Caco-2 (cell line): Measurements from ENCODE around the gene JSRP1. TPM values are rescaled to one million over a fixed set of nuclear protein-coding genes. Genes with fewer than 3 reads are reported as not detected.

ENCODE experiments used
- BruUV-seq: library from RNA; stranded (reverse); fragments of 400-500 nt; replicated peaks from 2 replicates; lab custom pipeline; 2021; lab: Mats Ljungman, UMichigan
- CTCF ChIA-PET: fragments of 300-600 bp; sonication (Branson Sonifier 250); formaldehyde crosslinking; loops from one replicate; lab custom pipeline; 2022; ENCODE audit warnings: antibody characterized with exemption; lab: Charles Lee
- POLR2A ChIA-PET: fragments of 300-600 bp; sonication (Branson Sonifier 250); formaldehyde crosslinking; loops from one replicate; lab custom pipeline; 2022; ENCODE audit warnings: antibody characterized with exemption; lab: Charles Lee
- DNase-seq, 2 experiments: peaks; one replicate each; pipeline versions ENCODE4 v3.0.0 to v3.0.0-alpha.2; 2020 to 2022
- H3K27me3 ChIP-seq: replicated peaks from 2 replicates; pipeline ENCODE4 v1.6.0; 2011; ENCODE audit warnings: low read length; ENCODE audit not compliant: control insufficient read depth, insufficient read depth
- H3K36me3 ChIP-seq: 2 replicates; pipeline ENCODE4 v1.5.1; 2011; ENCODE audit warnings: low read length; ENCODE audit not compliant: control insufficient read depth, insufficient read depth
- H3K4me1 ChIP-seq: fragments of 250-450 bp; sonication (Bioruptor Pico); 2 replicates; pipeline ENCODE4 v1.5.1; 2020; ENCODE audit warnings: mild to moderate bottlenecking
- H3K4me3 ChIP-seq: 2 replicates; pipeline ENCODE4 v1.5.1; 2011; ENCODE audit warnings: low read depth, mild to moderate bottlenecking, control low read depth, low read length
- H3K9me3 ChIP-seq: fragments of 250-450 bp; sonication (Bioruptor Pico); 2 replicates; pipeline ENCODE4 v1.5.1; 2020; ENCODE audit warnings: mild to moderate bottlenecking, moderate library complexity
- H3K27ac Mint-ChIP-seq: one replicate; pipeline ENCODE4 v1.8.0; 2022; ENCODE audit warnings: mixed read lengths; ENCODE audit not compliant: unreplicated experiment
- H3K27me3 Mint-ChIP-seq: one replicate; pipeline ENCODE4 v1.8.0; 2022; ENCODE audit warnings: mixed read lengths; ENCODE audit not compliant: insufficient read depth, unreplicated experiment
- H3K36me3 Mint-ChIP-seq: one replicate; pipeline ENCODE4 v1.8.0; 2022; ENCODE audit warnings: mild to moderate bottlenecking, mixed read lengths; ENCODE audit not compliant: insufficient read depth, unreplicated experiment
- H3K4me1 Mint-ChIP-seq: one replicate; pipeline ENCODE4 v1.8.0; 2022; ENCODE audit warnings: low read depth, mixed read lengths; ENCODE audit not compliant: unreplicated experiment
- H3K4me3 Mint-ChIP-seq: one replicate; pipeline ENCODE4 v1.8.0; 2022; ENCODE audit warnings: mild to moderate bottlenecking, moderate library complexity, mixed read lengths; ENCODE audit not compliant: unreplicated experiment
- H3K9me3 Mint-ChIP-seq: one replicate; pipeline ENCODE4 v1.8.0; 2022; ENCODE audit warnings: mixed read lengths; ENCODE audit not compliant: unreplicated experiment
- intact Hi-C: fragments of 100-400 bp; cut with micrococcal nuclease; formaldehyde crosslinking; loops from one replicate; pipeline ENCODE4 v1.10.0; 2022; ENCODE audit not compliant: unreplicated experiment
- total RNA-seq: library from RNA; stranded (reverse); gene quantifications from 2 replicates; pipeline ENCODE4 v1.2.3, GENCODE V29; 2022
- TF ChIP-seq, protein P1 (sequence below), 2 experiments: fragments of 200-600 bp in 1 of 2; IDR thresholded peaks; 1 replicate in 1 of 2; 2 replicates in 1 of 2; pipeline versions ENCODE4 v1.5.1 to v1.8.0; 2011 to 2022; ENCODE audit warnings: antibody characterized with exemption in 1 of 2, control low read depth in 1 of 2, inconsistent platforms in 1 of 2, low read depth in 1 of 2, low read length in 1 of 2, mild to moderate bottlenecking in 1 of 2, moderate library complexity in 1 of 2; ENCODE audit not compliant: insufficient read depth in 1 of 2, severe bottlenecking in 1 of 2, unreplicated experiment in 1 of 2

JSRP1 gene
- total RNA-seq, 1 experiment from 2014 or later: not detected

DNA sequence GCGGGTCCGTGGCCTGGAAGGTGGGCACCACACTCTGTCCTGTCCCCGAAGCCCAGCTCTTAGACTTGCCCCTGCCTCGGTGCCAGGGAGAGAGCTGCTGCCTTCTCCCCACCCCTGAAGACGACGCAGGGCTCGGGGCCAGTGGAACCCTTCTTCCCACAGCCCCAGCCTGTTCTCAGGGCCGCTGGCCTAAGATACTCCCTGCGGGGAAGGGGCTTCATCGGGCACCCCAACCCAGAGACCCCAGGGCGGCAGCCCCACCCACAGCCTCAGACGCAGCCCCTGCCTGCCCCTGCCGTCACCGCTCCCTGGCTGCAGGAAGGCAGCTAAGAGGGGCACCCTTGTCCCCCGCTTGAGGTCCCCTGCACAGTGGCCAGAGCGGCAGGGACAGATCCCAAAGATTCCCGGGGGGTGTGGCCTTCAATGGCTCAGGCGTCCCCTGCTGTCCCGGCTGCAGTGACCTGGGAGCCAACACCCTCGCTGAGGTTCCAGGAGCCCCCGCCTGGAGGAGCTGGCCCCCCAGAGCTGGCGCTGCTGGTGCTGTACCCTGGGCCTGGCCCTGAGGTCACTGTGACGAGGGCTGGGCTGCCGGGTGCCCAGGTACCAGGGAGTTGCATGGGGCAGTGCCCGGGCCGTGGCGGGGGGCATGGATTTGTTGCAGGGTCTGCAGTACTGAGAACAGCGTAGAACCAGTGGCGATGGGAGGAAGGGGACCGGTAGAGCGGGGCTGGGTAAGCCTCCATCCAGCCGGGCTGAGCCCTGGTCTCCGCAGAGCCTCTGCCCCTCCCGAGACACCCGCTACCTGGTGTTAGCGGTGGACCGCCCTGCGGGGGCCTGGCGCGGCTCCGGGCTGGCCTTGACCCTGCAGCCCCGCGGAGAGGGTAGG is 6.1 kb downstream of the JSRP1 start:
- no peak overlapping the region for H3K27ac Mint-ChIP-seq
- no peaks in the 10 kb centered on the region for H3K27me3 ChIP-seq

DNA sequence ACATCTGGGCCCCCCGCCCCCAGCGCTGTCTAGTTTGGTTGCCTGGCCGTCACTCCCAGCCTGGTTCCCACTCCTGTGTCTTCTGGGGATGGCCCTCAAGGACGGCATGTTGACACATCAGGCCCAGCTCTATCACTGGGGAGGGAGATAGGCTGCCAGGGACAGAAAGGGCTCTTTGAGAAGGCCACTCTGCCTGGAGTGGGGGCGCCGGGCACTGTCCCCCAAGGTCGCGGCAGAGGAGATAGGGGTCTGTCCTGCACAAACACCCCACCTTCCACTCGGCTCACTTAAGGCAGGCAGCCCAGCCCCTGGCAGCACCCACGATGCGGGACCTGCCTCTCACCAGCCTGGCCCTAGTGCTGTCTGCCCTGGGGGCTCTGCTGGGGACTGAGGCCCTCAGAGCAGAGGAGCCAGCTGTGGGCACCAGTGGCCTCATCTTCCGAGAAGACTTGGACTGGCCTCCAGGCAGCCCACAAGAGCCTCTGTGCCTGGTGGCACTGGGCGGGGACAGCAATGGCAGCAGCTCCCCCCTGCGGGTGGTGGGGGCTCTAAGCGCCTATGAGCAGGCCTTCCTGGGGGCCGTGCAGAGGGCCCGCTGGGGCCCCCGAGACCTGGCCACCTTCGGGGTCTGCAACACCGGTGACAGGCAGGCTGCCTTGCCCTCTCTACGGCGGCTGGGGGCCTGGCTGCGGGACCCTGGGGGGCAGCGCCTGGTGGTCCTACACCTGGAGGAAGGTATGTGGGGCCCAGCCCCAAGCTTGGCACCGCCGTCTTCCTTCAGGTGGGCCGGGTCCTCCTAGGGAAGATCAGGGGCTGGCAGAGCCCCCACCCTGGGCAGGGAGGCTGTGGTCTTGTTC is 7.0 kb downstream of the JSRP1 start, which contains the start of gene AMH:
AMH (plus strand) TSS at position 314 of the 857 bp plus-strand sequence; CDS start at position 324, 10 bp downstream.
- H3K27me3 Mint-ChIP-seq: no peaks in the 10 kb centered on the region
- DNase-seq: no peak
- intact Hi-C loops: no loop called here
- Histone ChIP-seq H3K4me1 (no peaks in the 10 kb centered on the region), H3K4me3 (no peak within 1 kb of the TSS), H3K36me3 (peaks cover under 1% of the 10 kb centered on the region), H3K27me3 (no peaks in the 10 kb centered on the region), H3K9me3 (no peaks in the 10 kb centered on the region)
- TF ChIP-seq, protein P1, sequence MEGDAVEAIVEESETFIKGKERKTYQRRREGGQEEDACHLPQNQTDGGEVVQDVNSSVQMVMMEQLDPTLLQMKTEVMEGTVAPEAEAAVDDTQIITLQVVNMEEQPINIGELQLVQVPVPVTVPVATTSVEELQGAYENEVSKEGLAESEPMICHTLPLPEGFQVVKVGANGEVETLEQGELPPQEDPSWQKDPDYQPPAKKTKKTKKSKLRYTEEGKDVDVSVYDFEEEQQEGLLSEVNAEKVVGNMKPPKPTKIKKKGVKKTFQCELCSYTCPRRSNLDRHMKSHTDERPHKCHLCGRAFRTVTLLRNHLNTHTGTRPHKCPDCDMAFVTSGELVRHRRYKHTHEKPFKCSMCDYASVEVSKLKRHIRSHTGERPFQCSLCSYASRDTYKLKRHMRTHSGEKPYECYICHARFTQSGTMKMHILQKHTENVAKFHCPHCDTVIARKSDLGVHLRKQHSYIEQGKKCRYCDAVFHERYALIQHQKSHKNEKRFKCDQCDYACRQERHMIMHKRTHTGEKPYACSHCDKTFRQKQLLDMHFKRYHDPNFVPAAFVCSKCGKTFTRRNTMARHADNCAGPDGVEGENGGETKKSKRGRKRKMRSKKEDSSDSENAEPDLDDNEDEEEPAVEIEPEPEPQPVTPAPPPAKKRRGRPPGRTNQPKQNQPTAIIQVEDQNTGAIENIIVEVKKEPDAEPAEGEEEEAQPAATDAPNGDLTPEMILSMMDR (IDR thresholded peaks at IDR 0.05; ENCODE audit: insufficient read depth in 1 of 2, low read depth in 1 of 2, low read length in 1 of 2, severe bottlenecking in 1 of 2, unreplicated experiment in 1 of 2): no peak
- H3K4me1 Mint-ChIP-seq: no peaks in the 10 kb centered on the region
- H3K36me3 Mint-ChIP-seq: peaks cover 82% of the 10 kb centered on the region
- no peaks in the 10 kb centered on the region for H3K9me3 Mint-ChIP-seq
- ChIA-PET POLR2A (interaction anchor here (0.5 kb wide), 1 partner anchor 36 kb away, joined by 3 read pairs; no protein-coding TSS in a partner anchor), CTCF (no interaction called here)
- no peak within 1 kb of the TSS for H3K27ac Mint-ChIP-seq
- no peak within 1 kb of the TSS for H3K4me3 Mint-ChIP-seq
- BruUV-seq: no TSS peak

More for the DNA sequence above, 6.1 kb downstream of the JSRP1 start:
- H3K9me3 Mint-ChIP-seq: no peaks in the 10 kb centered on the region
- no TSS peak for BruUV-seq
- no peaks in the 10 kb centered on the region for H3K4me1 Mint-ChIP-seq
- ChIA-PET CTCF (no interaction called here), POLR2A (no interaction called here)
- no peaks in the 10 kb centered on the region; the same call in 1 of the 2 replicates for H3K36me3 ChIP-seq
- no peaks in the 10 kb centered on the region for H3K27me3 Mint-ChIP-seq
- no peak overlapping the region for H3K4me3 Mint-ChIP-seq
- no peak overlapping the region for H3K4me3 ChIP-seq
- TF ChIP-seq, protein P1 (IDR thresholded peaks at IDR 0.05; ENCODE audit: insufficient read depth in 1 of 2, low read depth in 1 of 2, low read length in 1 of 2, severe bottlenecking in 1 of 2, unreplicated experiment in 1 of 2): no peak
- intact Hi-C loops: no loop called here
- DNase-seq: no peak
- H3K4me1 ChIP-seq: no peaks in the 10 kb centered on the region
- H3K36me3 Mint-ChIP-seq: peaks cover 74% of the 10 kb centered on the region
- H3K9me3 ChIP-seq: no peaks in the 10 kb centered on the region
